Measurements from ENCODE around the gene HHIPL1. TPM values are rescaled to one million over a fixed set of nuclear protein-coding genes. Genes with fewer than 3 reads are reported as not detected.

Gene HHIPL1
- total RNA-seq, 4 donors from 2014 or later, result 2.7 to 9.6 (median 3.7) TPM

- no peak for TF ChIP-seq EP300 (IDR thresholded peaks at IDR 0.05)
- TF ChIP-seq CTCF (IDR thresholded peaks at IDR 0.05), result no peak
- no peak for TF ChIP-seq POLR2A (IDR thresholded peaks at IDR 0.05)
- TF ChIP-seq POLR2AphosphoS5 (IDR thresholded peaks at IDR 0.05), result no peak
- Histone ChIP-seq H3K4me3 (no peak overlapping the region), H3K9me3 (no peaks in the 10 kb centered on the region), H3K27me3 (no peaks in the 10 kb centered on the region), H3K27ac (no peak overlapping the region), H3K4me1 (no peaks in the 10 kb centered on the region), H3K36me3 (peaks cover 0 to 9% of the 10 kb centered on the region in 2 donors)
- no peak for ATAC-seq
- 69 to 98% methylated on average over 4 to 8 of the region's 13 CpGs for WGBS, 2 donors (ENCODE audit: low coverage in 1 of 2)
Observed at GRCh38 chr14:99691111-99691885, 46.4 kb downstream of the HHIPL1 start.

GRCh38 chr14:99693918-99694317 is 49.0 kb downstream of the HHIPL1 start:
- H3K4me3 ChIP-seq, result no peak overlapping the region
- no peak overlapping the region for H3K27ac ChIP-seq
- no peaks in the 10 kb centered on the region for H3K4me1 ChIP-seq
- no peaks in the 10 kb centered on the region for H3K9me3 ChIP-seq
- 78 to 82% methylated on average over 3 of the region's 3 CpGs for WGBS, 2 donors (ENCODE audit: low coverage in 1 of 2)
- H3K27me3 ChIP-seq, result no peaks in the 10 kb centered on the region
- ATAC-seq, result no peak
- peaks cover 0 to 12% of the 10 kb centered on the region in 2 donors for H3K36me3 ChIP-seq
- no peak for TF ChIP-seq CTCF (IDR thresholded peaks at IDR 0.05)
- no peak for TF ChIP-seq POLR2AphosphoS5 (IDR thresholded peaks at IDR 0.05)
- no peak for TF ChIP-seq POLR2A (IDR thresholded peaks at IDR 0.05)
- no peak for TF ChIP-seq EP300 (IDR thresholded peaks at IDR 0.05)

GRCh38 chr14:99696929-99697328 is 52.0 kb downstream of the HHIPL1 start:
- ATAC-seq, result no peak
- 91 to 95% methylated on average over 3 to 4 of the region's 4 CpGs for WGBS, 2 donors (ENCODE audit: low coverage in 1 of 2)
- peaks cover 0 to 12% of the 10 kb centered on the region in 2 donors for H3K36me3 ChIP-seq
- H3K4me1 ChIP-seq, result no peaks in the 10 kb centered on the region
- H3K4me3 ChIP-seq, result no peak overlapping the region
- no peaks in the 10 kb centered on the region for H3K27me3 ChIP-seq
- no peak for TF ChIP-seq EP300 (IDR thresholded peaks at IDR 0.05)
- no peak for TF ChIP-seq POLR2A (IDR thresholded peaks at IDR 0.05)
- TF ChIP-seq CTCF (IDR thresholded peaks at IDR 0.05), result no peak
- no peak for TF ChIP-seq POLR2AphosphoS5 (IDR thresholded peaks at IDR 0.05)
- H3K9me3 ChIP-seq, result no peaks in the 10 kb centered on the region
- H3K27ac ChIP-seq, result no peak overlapping the region

GRCh38 chr14:99698236-99698635 is 53.3 kb downstream of the HHIPL1 start:
- ATAC-seq, result no peak
- TF ChIP-seq POLR2A (IDR thresholded peaks at IDR 0.05), result no peak
- WGBS, 2 donors (ENCODE audit: low coverage in 1 of 2), result 71 to 85% methylated on average over 2 to 5 of the region's 6 CpGs

DNA sequence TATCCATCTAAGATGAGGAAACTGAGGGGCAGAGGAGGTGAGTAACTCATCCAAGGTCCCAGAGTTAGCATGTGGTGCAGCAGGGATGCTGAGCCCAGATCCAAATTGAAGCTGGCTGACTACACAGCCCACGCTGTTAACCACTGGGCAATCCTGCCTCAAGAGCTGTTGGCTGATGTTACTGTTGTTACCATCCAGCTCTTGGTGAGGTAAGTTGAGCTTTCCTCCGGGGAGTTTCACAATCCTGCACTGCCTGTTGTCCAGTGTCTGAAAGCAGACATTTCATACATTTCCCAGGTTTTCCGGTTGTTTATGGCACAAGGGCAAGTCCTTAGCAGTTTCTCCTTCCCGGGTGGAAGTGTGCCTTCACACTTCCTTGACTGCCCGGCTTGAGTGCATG is 53.7 kb downstream of the HHIPL1 start:
- Histone ChIP-seq H3K4me1 (no peaks in the 10 kb centered on the region), H3K4me3 (no peak overlapping the region), H3K27ac (no peak overlapping the region), H3K36me3 (peaks cover 0 to 20% of the 10 kb centered on the region in 2 donors), H3K9me3 (peaks cover 0 to 10% (median under 1%) of the 10 kb centered on the region in 3 donors), H3K27me3 (no peaks in the 10 kb centered on the region)
- WGBS, 2 donors (ENCODE audit: low coverage in 1 of 2), result 56 to 65% methylated on average over 2 to 3 of the region's 5 CpGs
- peak; percentile 36 for ATAC-seq
- no peak for TF ChIP-seq POLR2AphosphoS5 (IDR thresholded peaks at IDR 0.05)
- no peak for TF ChIP-seq EP300 (IDR thresholded peaks at IDR 0.05)
- no peak for TF ChIP-seq POLR2A (IDR thresholded peaks at IDR 0.05)
- TF ChIP-seq CTCF (IDR thresholded peaks at IDR 0.05), result no peak

More at GRCh38 chr14:99698236-99698635, 53.3 kb downstream of the HHIPL1 start:
- Histone ChIP-seq H3K36me3 (peaks cover 0 to 16% of the 10 kb centered on the region in 2 donors), H3K4me1 (no peaks in the 10 kb centered on the region), H3K4me3 (no peak overlapping the region), H3K27ac (no peak overlapping the region), H3K9me3 (peaks cover 0 to 6% (median 0%) of the 10 kb centered on the region in 3 donors), H3K27me3 (no peaks in the 10 kb centered on the region)
